ENCODE results near the gene CYP4F22. TPM values are rescaled to one million over a fixed set of nuclear protein-coding genes. Genes with fewer than 3 reads are reported as not detected.
A peak's percentile ranks its signal among the peaks of the same experiment; 100 is the strongest.
"Not testable (repeated sequence)": the region's sequence is repeated elsewhere in the genome, so short reads cannot be mapped to it uniquely, and the experiment has no call there.

Gene CYP4F22
- total RNA-seq, 2 donors from 2014 or later, result not detected

GRCh38 chr19:15479391-15480345 lies 28.7 kb upstream of the CYP4F22 start, which contains the start of gene PGLYRP2:
PGLYRP2 (minus strand) TSS chr19:15479501; CDS start chr19:15479371, 130 bp downstream.
- DNase-seq (peak in 3 of 4 donors; percentile 44 to 57 (median 46)), ATAC-seq (peak; percentile 42)
- H3K27ac ChIP-seq, result peak within 1 kb of the TSS in 1 of 4 donors; percentile 9
- intact Hi-C loops (cut with DNase I), result no loop called here
- 43 to 64% methylated on average over 9 to 16 of the region's 16 CpGs for WGBS, 2 donors
- peaks cover 6% of the 10 kb centered on the region for H3K4me1 ChIP-seq
- no peaks in the 10 kb centered on the region for H3K27me3 ChIP-seq
- H3K4me3 ChIP-seq, result no peak within 1 kb of the TSS
- no peaks in the 10 kb centered on the region for H3K9me3 ChIP-seq
- no peaks in the 10 kb centered on the region for H3K36me3 ChIP-seq (replicated peaks in 1 of 2; ENCODE audit: insufficient read depth in 1 of 2, low read depth in 2 of 2)
- no peak for TF ChIP-seq POLR2A (IDR thresholded peaks at IDR 0.05)
- TF ChIP-seq CTCF (IDR thresholded peaks at IDR 0.05), result peak in 4 of 7 experiments; percentile 24 to 42 (median 30)

GRCh38 chr19:15480996-15481395 lies 27.3 kb upstream of the CYP4F22 start:
- H3K27me3 ChIP-seq; intact Hi-C loops (cut with DNase I); ATAC-seq: not testable (repeated sequence)

GRCh38 chr19:15485768-15486167 lies 22.6 kb upstream of the CYP4F22 start:
- H3K27me3 ChIP-seq; H3K36me3 ChIP-seq (replicated peaks in 1 of 2; ENCODE audit: insufficient read depth in 1 of 2, low read depth in 2 of 2); H3K4me3 ChIP-seq; ATAC-seq; intact Hi-C loops (cut with DNase I); H3K9me3 ChIP-seq; H3K27ac ChIP-seq; DNase-seq; H3K4me1 ChIP-seq: not testable (repeated sequence)
- 75 to 76% methylated on average over 5 of the region's 5 CpGs for WGBS, 2 donors

More at GRCh38 chr19:15480996-15481395, 27.3 kb upstream of the CYP4F22 start:
- 81 to 87% methylated on average over 7 of the region's 7 CpGs for WGBS, 2 donors
- not testable (repeated sequence) for H3K4me1 ChIP-seq; H3K27ac ChIP-seq; H3K9me3 ChIP-seq; H3K36me3 ChIP-seq (replicated peaks in 1 of 2; ENCODE audit: insufficient read depth in 1 of 2, low read depth in 2 of 2); H3K4me3 ChIP-seq; DNase-seq

- Histone ChIP-seq H3K27ac (no peak overlapping the region), H3K4me3 (no peak overlapping the region), H3K9me3 (no peaks in the 10 kb centered on the region), H3K27me3 (no peaks in the 10 kb centered on the region), H3K4me1 (no peaks in the 10 kb centered on the region), H3K36me3 (replicated peaks in 1 of 2; ENCODE audit: insufficient read depth in 1 of 2, low read depth in 2 of 2) (no peaks in the 10 kb centered on the region)
- DNase-seq (no peak), ATAC-seq (no peak)
- TF ChIP-seq CTCF (IDR thresholded peaks at IDR 0.05), result no peak
- no peak for TF ChIP-seq POLR2A (IDR thresholded peaks at IDR 0.05)
- intact Hi-C loops (cut with DNase I), result no loop called here
- 78 to 79% methylated on average over 4 of the region's 4 CpGs for WGBS, 2 donors
Measured at GRCh38 chr19:15487038-15487437, 21.3 kb upstream of the CYP4F22 start.

GRCh38 chr19:15488489-15489226 lies 19.7 kb upstream of the CYP4F22 start:
- Histone ChIP-seq H3K9me3 (no peaks in the 10 kb centered on the region), H3K27me3 (no peaks in the 10 kb centered on the region), H3K36me3 (replicated peaks in 1 of 2; ENCODE audit: insufficient read depth in 1 of 2, low read depth in 2 of 2) (no peaks in the 10 kb centered on the region), H3K4me3 (no peak overlapping the region), H3K4me1 (no peaks in the 10 kb centered on the region), H3K27ac (no peak overlapping the region)
- TF ChIP-seq POLR2A (IDR thresholded peaks at IDR 0.05) (no peak), CTCF (IDR thresholded peaks at IDR 0.05) (no peak)
- intact Hi-C loops (cut with DNase I), result no loop called here
- DNase-seq (no peak), ATAC-seq (no peak)
- 58 to 66% methylated on average over 10 to 13 of the region's 13 CpGs for WGBS, 2 donors

Measured in body of pancreas (tissue), 4 donors.